Measurements from ENCODE around the gene TTBK2. TPM values are rescaled to one million over a fixed set of nuclear protein-coding genes. Genes with fewer than 3 reads are reported as not detected.

The TTBK2 gene
- total RNA-seq, 4 donors from 2014 or later, result 8.3 to 28.8 (median 11.8) TPM

GRCh38 chr15:42876224-42876623 lies 44.4 kb downstream of the TTBK2 start:
- no peak for TF ChIP-seq CTCF (IDR thresholded peaks at IDR 0.05)
- no peak for ATAC-seq (ENCODE audit: low FRiP score)
- DNase-seq (ENCODE audit: low spot score), result no peak

- TF ChIP-seq CTCF (IDR thresholded peaks at IDR 0.05), result no peak
- DNase-seq (ENCODE audit: low spot score) (no peak), ATAC-seq (ENCODE audit: low FRiP score) (no peak)
Measured at GRCh38 chr15:42868683-42869082, 51.9 kb downstream of the TTBK2 start.

GRCh38 chr15:42863572-42864239 lies 56.9 kb downstream of the TTBK2 start:
- TF ChIP-seq CTCF (IDR thresholded peaks at IDR 0.05), result no peak
- DNase-seq (ENCODE audit: low spot score) (no peak), ATAC-seq (ENCODE audit: low FRiP score) (no peak)

GRCh38 chr15:42858999-42859789 lies 61.4 kb downstream of the TTBK2 start:
- no peak for DNase-seq (ENCODE audit: low spot score)
- no peak for ATAC-seq (ENCODE audit: low FRiP score)
- TF ChIP-seq CTCF (IDR thresholded peaks at IDR 0.05), result no peak

GRCh38 chr15:42858540-42858939 lies 62.0 kb downstream of the TTBK2 start:
- TF ChIP-seq CTCF (IDR thresholded peaks at IDR 0.05), result no peak
- ATAC-seq (ENCODE audit: low FRiP score) (no peak), DNase-seq (ENCODE audit: low spot score) (no peak)

- DNase-seq (ENCODE audit: low spot score), result no peak
- no peak for ATAC-seq (ENCODE audit: low FRiP score)
- TF ChIP-seq CTCF (IDR thresholded peaks at IDR 0.05), result no peak
Measured at GRCh38 chr15:42854576-42854975, 66.0 kb downstream of the TTBK2 start.

GRCh38 chr15:42849836-42850235 lies 70.7 kb downstream of the TTBK2 start:
- TF ChIP-seq CTCF (IDR thresholded peaks at IDR 0.05), result no peak
- ATAC-seq (ENCODE audit: low FRiP score) (no peak), DNase-seq (ENCODE audit: low spot score) (no peak)
